Stimulated activated effector memory CD8-positive, alpha-beta T cell treated with anti-CD3 and anti-CD28 coated beads, Interleukin-12 subunit alpha, Interleukin-12 subunit beta, amount 100 ng/mL, for 72 hours (primary cell): ENCODE results near the gene PDHA1.

ENCODE experiments used
- ATAC-seq: fragments of 150-1000 bp; cut with Tn5 transposase; 2 replicates; pipeline ENCODE4 v1.10.0; 2021
- DNase-seq, 2 donors: peaks; one replicate each; pipeline ENCODE4 v3.0.0; 2021 to 2022; ENCODE audit warnings: low spot score in 2 of 2
- H3K27ac Mint-ChIP-seq: one replicate; pipeline ENCODE4 v1.8.0; 2022; ENCODE audit warnings: mild to moderate bottlenecking, mixed read lengths
- H3K36me3 Mint-ChIP-seq: one replicate; pipeline ENCODE4 v1.8.0; 2022; ENCODE audit warnings: mild to moderate bottlenecking, mixed read lengths
- H3K4me1 Mint-ChIP-seq: one replicate; pipeline ENCODE4 v1.8.0; 2022; ENCODE audit warnings: mixed read lengths
- H3K4me3 Mint-ChIP-seq: one replicate; pipeline ENCODE4 v1.8.0; 2022; ENCODE audit warnings: mild to moderate bottlenecking, mixed read lengths
- H3K9me3 Mint-ChIP-seq: one replicate; pipeline ENCODE4 v1.8.0; 2022; ENCODE audit warnings: mixed read lengths

PDHA1 gene

GRCh38 chrX:19361701-19362100 is 18.0 kb downstream of the PDHA1 start:
- no peaks in the 10 kb centered on the region for H3K9me3 Mint-ChIP-seq
- no peak for ATAC-seq
- no peak overlapping the region for H3K4me3 Mint-ChIP-seq
- no peak for DNase-seq
- H3K36me3 Mint-ChIP-seq: peaks cover 74% of the 10 kb centered on the region
- no peak overlapping the region for H3K27ac Mint-ChIP-seq
- H3K4me1 Mint-ChIP-seq: no peaks in the 10 kb centered on the region

- no peak for ATAC-seq
Measured at GRCh38 chrX:19368576-19368975, 24.8 kb downstream of the PDHA1 start.

GRCh38 chrX:19370061-19370460 is 26.3 kb downstream of the PDHA1 start:
- Mint-ChIP-seq H3K4me3 (no peak overlapping the region), H3K27ac (no peak overlapping the region), H3K9me3 (no peaks in the 10 kb centered on the region), H3K4me1 (peaks cover 10% of the 10 kb centered on the region), H3K36me3 (peaks cover 3% of the 10 kb centered on the region)
- ATAC-seq (no peak), DNase-seq (no peak)

More at GRCh38 chrX:19368576-19368975, 24.8 kb downstream of the PDHA1 start:
- peaks cover 12% of the 10 kb centered on the region for H3K36me3 Mint-ChIP-seq
- no peaks in the 10 kb centered on the region for H3K9me3 Mint-ChIP-seq
- no peak overlapping the region for H3K4me3 Mint-ChIP-seq
- H3K27ac Mint-ChIP-seq: no peak overlapping the region
- no peak for DNase-seq
- H3K4me1 Mint-ChIP-seq: peaks cover 10% of the 10 kb centered on the region

GRCh38 chrX:19372170-19372546 is 28.4 kb downstream of the PDHA1 start:
- Mint-ChIP-seq H3K27ac (peak overlapping the region; percentile 90), H3K4me3 (peak overlapping the region; percentile 87), H3K9me3 (no peaks in the 10 kb centered on the region), H3K36me3 (no peaks in the 10 kb centered on the region), H3K4me1 (peaks cover 10% of the 10 kb centered on the region)
- peak; percentile 34 to 75 for DNase-seq
- ATAC-seq: peak; percentile 83

- peak overlapping the region; percentile 90 for H3K27ac Mint-ChIP-seq
- DNase-seq: peak in 1 of 2 donors; percentile 47
- H3K4me3 Mint-ChIP-seq: peak overlapping the region; percentile 87
- no peaks in the 10 kb centered on the region for H3K36me3 Mint-ChIP-seq
- peak; percentile 40 for ATAC-seq
- H3K9me3 Mint-ChIP-seq: no peaks in the 10 kb centered on the region
- peaks cover 10% of the 10 kb centered on the region for H3K4me1 Mint-ChIP-seq
Measured at GRCh38 chrX:19372547-19373331, 29.0 kb downstream of the PDHA1 start.

- Mint-ChIP-seq H3K27ac (no peak overlapping the region), H3K9me3 (no peaks in the 10 kb centered on the region), H3K4me1 (peaks cover 10% of the 10 kb centered on the region), H3K36me3 (no peaks in the 10 kb centered on the region), H3K4me3 (peak overlapping the region; percentile 87)
- ATAC-seq (no peak), DNase-seq (no peak)
Measured at GRCh38 chrX:19373351-19373891, 29.7 kb downstream of the PDHA1 start.

- H3K36me3 Mint-ChIP-seq: no peaks in the 10 kb centered on the region
- no peak for DNase-seq
- no peaks in the 10 kb centered on the region for H3K9me3 Mint-ChIP-seq
- H3K4me1 Mint-ChIP-seq: peaks cover 10% of the 10 kb centered on the region
- H3K27ac Mint-ChIP-seq: no peak overlapping the region
- no peak overlapping the region for H3K4me3 Mint-ChIP-seq
- ATAC-seq: no peak
Measured at GRCh38 chrX:19375546-19375945, 31.8 kb downstream of the PDHA1 start.

GRCh38 chrX:19377799-19378198 is 34.1 kb downstream of the PDHA1 start:
- DNase-seq (no peak), ATAC-seq (no peak)
- H3K4me3 Mint-ChIP-seq: no peak overlapping the region
- H3K4me1 Mint-ChIP-seq: peaks cover 2% of the 10 kb centered on the region
- no peaks in the 10 kb centered on the region for H3K36me3 Mint-ChIP-seq
- no peak overlapping the region for H3K27ac Mint-ChIP-seq
- H3K9me3 Mint-ChIP-seq: no peaks in the 10 kb centered on the region

GRCh38 chrX:19381326-19381725 is 37.6 kb downstream of the PDHA1 start:
- DNase-seq: no peak
- H3K27ac Mint-ChIP-seq: no peak overlapping the region
- no peaks in the 10 kb centered on the region for H3K4me1 Mint-ChIP-seq
- no peak overlapping the region for H3K4me3 Mint-ChIP-seq
- no peaks in the 10 kb centered on the region for H3K9me3 Mint-ChIP-seq
- ATAC-seq: no peak
- no peaks in the 10 kb centered on the region for H3K36me3 Mint-ChIP-seq

- DNase-seq (peak; percentile 32 to 71), ATAC-seq (peak; percentile 78)
- H3K27ac Mint-ChIP-seq: no peak overlapping the region
- H3K9me3 Mint-ChIP-seq: no peaks in the 10 kb centered on the region
- no peaks in the 10 kb centered on the region for H3K36me3 Mint-ChIP-seq
- H3K4me3 Mint-ChIP-seq: no peak overlapping the region
- H3K4me1 Mint-ChIP-seq: no peaks in the 10 kb centered on the region
Measured at GRCh38 chrX:19382555-19383145, 38.9 kb downstream of the PDHA1 start.

GRCh38 chrX:19386679-19387078 is 43.0 kb downstream of the PDHA1 start:
- Mint-ChIP-seq H3K36me3 (no peaks in the 10 kb centered on the region), H3K27ac (no peak overlapping the region), H3K9me3 (no peaks in the 10 kb centered on the region), H3K4me1 (no peaks in the 10 kb centered on the region), H3K4me3 (no peak overlapping the region)
- no peak for ATAC-seq
- DNase-seq: no peak

GRCh38 chrX:19388064-19388679 is 44.4 kb downstream of the PDHA1 start:
- Mint-ChIP-seq H3K9me3 (no peaks in the 10 kb centered on the region), H3K27ac (no peak overlapping the region), H3K4me3 (no peak overlapping the region), H3K4me1 (no peaks in the 10 kb centered on the region), H3K36me3 (no peaks in the 10 kb centered on the region)
- DNase-seq (no peak), ATAC-seq (no peak)

GRCh38 chrX:19388741-19389140 is 45.0 kb downstream of the PDHA1 start:
- H3K27ac Mint-ChIP-seq: no peak overlapping the region
- H3K9me3 Mint-ChIP-seq: no peaks in the 10 kb centered on the region
- ATAC-seq: no peak
- no peaks in the 10 kb centered on the region for H3K36me3 Mint-ChIP-seq
- H3K4me1 Mint-ChIP-seq: no peaks in the 10 kb centered on the region
- no peak for DNase-seq
- H3K4me3 Mint-ChIP-seq: no peak overlapping the region

GRCh38 chrX:19389227-19389845 is 45.6 kb downstream of the PDHA1 start:
- Mint-ChIP-seq H3K9me3 (no peaks in the 10 kb centered on the region), H3K36me3 (no peaks in the 10 kb centered on the region)
- no peak for ATAC-seq

GRCh38 chrX:19392078-19392477 is 48.4 kb downstream of the PDHA1 start:
- no peak for ATAC-seq
- no peaks in the 10 kb centered on the region for H3K4me1 Mint-ChIP-seq

More at GRCh38 chrX:19389227-19389845, 45.6 kb downstream of the PDHA1 start:
- Mint-ChIP-seq H3K27ac (no peak overlapping the region), H3K4me3 (no peak overlapping the region), H3K4me1 (no peaks in the 10 kb centered on the region)
- DNase-seq: no peak

More at GRCh38 chrX:19392078-19392477, 48.4 kb downstream of the PDHA1 start:
- H3K4me3 Mint-ChIP-seq: no peak overlapping the region
- H3K36me3 Mint-ChIP-seq: no peaks in the 10 kb centered on the region
- no peaks in the 10 kb centered on the region for H3K9me3 Mint-ChIP-seq
- DNase-seq: no peak
- no peak overlapping the region for H3K27ac Mint-ChIP-seq
